Ectodermal cell (in vitro differentiated cells): ENCODE results near the gene TMEM151B.

Experiments used
- H3K27ac ChIP-seq: 2 replicates; pipeline ENCODE4 v1.7.0; 2013; ENCODE audit warnings: mild to moderate bottlenecking, low read depth, low read length; ENCODE audit not compliant: insufficient read depth, poor library complexity, severe bottlenecking
- H3K27me3 ChIP-seq: 2 replicates; pipeline ENCODE4 v1.7.0; 2013; ENCODE audit warnings: mild to moderate bottlenecking, low read length; ENCODE audit not compliant: insufficient read depth, control insufficient read depth, poor library complexity, severe bottlenecking
- H3K36me3 ChIP-seq: one replicate; pipeline ENCODE4 v1.7.0; 2013; ENCODE audit warnings: low read length; ENCODE audit not compliant: control insufficient read depth, insufficient read depth
- H3K4me1 ChIP-seq: one replicate; pipeline ENCODE4 v1.7.0; 2013; ENCODE audit warnings: low read length; ENCODE audit not compliant: control insufficient read depth, insufficient read depth
- H3K4me3 ChIP-seq: 2 replicates; pipeline ENCODE4 v1.7.0; 2013; ENCODE audit warnings: low read depth, low read length, control low read depth; ENCODE audit not compliant: insufficient read depth
- H3K9me3 ChIP-seq: 2 replicates; pipeline ENCODE4 v1.7.0; 2013; ENCODE audit warnings: mild to moderate bottlenecking, low read length, moderate library complexity; ENCODE audit not compliant: control insufficient read depth
- WGBS, 2 experiments: methylation state at CpG; one replicate each; pipeline ENCODE4 v1.1.7; 2013; ENCODE audit warnings: missing lambda C conversion rate in 2 of 2; 5-methylcytosine and 5-hydroxymethylcytosine counted together

The TMEM151B gene

DNA sequence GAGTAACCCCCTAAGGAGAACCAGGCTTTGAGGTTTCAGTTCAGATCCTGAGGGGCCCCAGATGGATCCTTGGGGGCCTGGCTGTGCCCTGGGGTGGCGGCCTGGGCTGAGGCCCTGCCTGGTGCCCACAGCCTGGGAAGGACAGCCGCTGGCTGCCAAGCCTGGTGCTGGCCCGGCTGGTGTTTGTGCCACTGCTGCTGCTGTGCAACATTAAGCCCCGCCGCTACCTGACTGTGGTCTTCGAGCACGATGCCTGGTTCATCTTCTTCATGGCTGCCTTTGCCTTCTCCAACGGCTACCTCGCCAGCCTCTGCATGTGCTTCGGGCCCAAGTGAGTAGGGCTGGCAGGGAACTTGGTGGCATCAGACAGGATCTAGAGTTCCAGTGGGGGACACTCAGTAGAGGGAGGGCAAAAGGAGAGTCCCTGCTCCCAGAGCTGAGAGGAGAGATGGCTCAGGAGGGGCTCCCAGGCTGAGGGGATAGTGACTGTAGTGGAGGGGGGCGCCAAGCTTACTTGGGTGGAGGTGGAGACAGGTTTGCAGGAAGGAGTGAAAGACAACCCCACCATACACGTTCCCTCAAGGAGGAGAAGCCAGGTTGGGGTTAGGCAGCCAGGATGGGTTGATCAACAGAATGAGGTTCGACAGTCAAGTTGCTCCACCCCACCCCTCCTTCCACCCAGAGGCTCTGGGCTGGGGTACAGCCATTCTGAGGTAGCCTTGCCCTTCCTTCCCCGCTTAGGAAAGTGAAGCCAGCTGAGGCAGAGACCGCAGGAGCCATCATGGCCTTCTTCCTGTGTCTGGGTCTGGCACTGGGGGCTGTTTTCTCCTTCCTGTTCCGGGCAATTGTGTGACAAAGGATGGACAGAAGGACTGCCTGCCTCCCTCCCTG, 37.3 kb upstream of the TMEM151B start:
- no peak overlapping the region for H3K27ac ChIP-seq
- H3K27me3 ChIP-seq: no peaks in the 10 kb centered on the region
- H3K36me3 ChIP-seq: peaks cover 12% of the 10 kb centered on the region
- no peak overlapping the region for H3K4me3 ChIP-seq
- WGBS, 2 experiments: 91 to 93% methylated on average over 16 of the region's 16 CpGs
- peaks cover 15% of the 10 kb centered on the region for H3K4me1 ChIP-seq
- H3K9me3 ChIP-seq: no peaks in the 10 kb centered on the region

- Histone ChIP-seq H3K4me1 (peaks cover 15% of the 10 kb centered on the region), H3K27me3 (no peaks in the 10 kb centered on the region), H3K4me3 (no peak overlapping the region), H3K9me3 (no peaks in the 10 kb centered on the region), H3K27ac (peak overlapping the region; percentile 30), H3K36me3 (peaks cover 12% of the 10 kb centered on the region)
- 90 to 94% methylated on average over 14 of the region's 14 CpGs for WGBS, 2 experiments
These were observed 36.6 kb upstream of the TMEM151B start for GRCh38 chr6:44233567-44234100.

GRCh38 chr6:44234101-44235025, 35.9 kb upstream of the TMEM151B start:
- peak overlapping the region; percentile 84 for H3K27ac ChIP-seq
- 62 to 63% methylated on average over 5 of the region's 5 CpGs for WGBS, 2 experiments
- H3K4me1 ChIP-seq: peaks cover 15% of the 10 kb centered on the region

GRCh38 chr6:44235269-44235668, 35.0 kb upstream of the TMEM151B start:
- H3K27ac ChIP-seq: no peak overlapping the region
- WGBS, 2 experiments: 82% methylated on average over 6 of the region's 6 CpGs

More at GRCh38 chr6:44234101-44235025, 35.9 kb upstream of the TMEM151B start:
- no peak overlapping the region for H3K4me3 ChIP-seq
- peaks cover 12% of the 10 kb centered on the region for H3K36me3 ChIP-seq
- no peaks in the 10 kb centered on the region for H3K27me3 ChIP-seq
- H3K9me3 ChIP-seq: no peaks in the 10 kb centered on the region

DNA sequence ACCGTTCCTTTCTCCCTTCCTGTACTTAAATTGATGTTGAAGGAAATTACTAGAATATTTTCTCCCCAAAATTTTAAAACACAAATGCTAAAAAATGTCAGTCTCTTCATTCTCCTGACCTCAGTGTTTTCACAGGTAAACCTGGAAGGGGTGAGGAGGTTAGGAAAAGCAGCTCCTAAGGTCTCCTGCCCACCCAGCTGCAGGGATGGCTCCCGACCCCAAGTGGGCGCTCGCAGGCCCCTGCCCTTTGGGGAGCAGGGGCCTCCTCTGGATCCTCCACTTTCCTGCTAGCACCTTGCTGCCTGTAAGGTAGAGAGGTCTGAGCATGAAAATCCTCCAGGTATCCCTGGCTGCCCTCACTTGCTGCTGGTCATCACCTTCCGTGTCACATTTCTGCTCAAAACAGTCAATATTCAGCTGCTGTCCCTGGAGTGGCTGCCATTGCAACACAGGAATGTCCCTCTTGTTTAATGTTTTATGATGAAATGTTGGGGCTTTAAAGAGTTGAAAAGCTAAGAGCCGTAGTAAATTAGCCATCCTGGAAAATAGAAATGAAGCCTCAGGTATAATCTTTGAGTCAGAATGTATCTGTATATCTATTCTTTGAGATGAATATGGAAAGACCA, 34.2 kb upstream of the TMEM151B start:
- no peaks in the 10 kb centered on the region for H3K9me3 ChIP-seq
- H3K4me3 ChIP-seq: no peak overlapping the region
- peaks cover 12% of the 10 kb centered on the region for H3K36me3 ChIP-seq
- H3K4me1 ChIP-seq: peaks cover 15% of the 10 kb centered on the region
- no peak overlapping the region for H3K27ac ChIP-seq
- 88 to 93% methylated on average over 5 to 6 of the region's 6 CpGs for WGBS, 2 experiments
- no peaks in the 10 kb centered on the region for H3K27me3 ChIP-seq

More at GRCh38 chr6:44235269-44235668, 35.0 kb upstream of the TMEM151B start:
- no peaks in the 10 kb centered on the region for H3K27me3 ChIP-seq
- H3K4me3 ChIP-seq: no peak overlapping the region
- peaks cover 15% of the 10 kb centered on the region for H3K4me1 ChIP-seq
- no peaks in the 10 kb centered on the region for H3K9me3 ChIP-seq
- peaks cover 12% of the 10 kb centered on the region for H3K36me3 ChIP-seq

- Histone ChIP-seq H3K27ac (no peak overlapping the region), H3K4me1 (peaks cover 15% of the 10 kb centered on the region), H3K4me3 (peak overlapping the region; percentile 39), H3K36me3 (peaks cover 12% of the 10 kb centered on the region), H3K27me3 (no peaks in the 10 kb centered on the region), H3K9me3 (no peaks in the 10 kb centered on the region)
- 45 to 50% methylated on average over 22 of the region's 22 CpGs for WGBS, 2 experiments
These were observed 33.0 kb upstream of the TMEM151B start for GRCh38 chr6:44237021-44237812.

DNA sequence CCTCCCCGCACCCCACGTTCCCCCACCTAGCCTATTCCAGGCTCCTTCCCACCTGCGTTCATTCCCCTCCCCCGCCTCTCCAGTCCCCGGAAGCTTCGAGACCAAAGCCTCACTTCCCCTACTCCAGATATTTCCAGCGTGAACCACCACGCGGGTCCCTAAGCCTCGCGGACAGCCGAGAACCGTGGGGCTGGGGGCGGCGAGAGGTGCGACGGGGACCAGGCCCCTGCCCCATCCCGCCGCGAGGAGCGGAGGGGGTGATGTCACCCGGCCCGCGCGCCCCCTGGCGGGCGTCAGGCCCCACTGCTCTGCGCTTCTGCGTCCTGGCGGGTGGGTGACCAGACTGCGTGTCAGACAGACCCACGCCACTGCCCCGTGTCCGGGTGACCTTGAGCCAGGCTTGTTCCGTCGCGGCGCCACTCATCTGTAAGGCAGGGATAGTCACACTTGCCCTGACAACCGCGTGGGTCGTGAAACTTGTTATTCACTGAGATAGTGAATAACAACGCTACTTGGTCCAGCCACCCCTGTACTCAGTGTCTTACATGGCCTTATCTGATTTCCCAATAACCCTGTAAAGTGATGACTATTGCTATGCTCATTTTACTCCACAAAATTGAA, 32.3 kb upstream of the TMEM151B start:
- H3K9me3 ChIP-seq: no peaks in the 10 kb centered on the region
- WGBS, 2 experiments: 3% methylated on average over 42 of the region's 42 CpGs
- no peak overlapping the region for H3K27ac ChIP-seq
- H3K4me3 ChIP-seq: peak overlapping the region; percentile 39
- no peaks in the 10 kb centered on the region for H3K27me3 ChIP-seq
- H3K4me1 ChIP-seq: peaks cover 15% of the 10 kb centered on the region
- peaks cover 6% of the 10 kb centered on the region for H3K36me3 ChIP-seq

DNA sequence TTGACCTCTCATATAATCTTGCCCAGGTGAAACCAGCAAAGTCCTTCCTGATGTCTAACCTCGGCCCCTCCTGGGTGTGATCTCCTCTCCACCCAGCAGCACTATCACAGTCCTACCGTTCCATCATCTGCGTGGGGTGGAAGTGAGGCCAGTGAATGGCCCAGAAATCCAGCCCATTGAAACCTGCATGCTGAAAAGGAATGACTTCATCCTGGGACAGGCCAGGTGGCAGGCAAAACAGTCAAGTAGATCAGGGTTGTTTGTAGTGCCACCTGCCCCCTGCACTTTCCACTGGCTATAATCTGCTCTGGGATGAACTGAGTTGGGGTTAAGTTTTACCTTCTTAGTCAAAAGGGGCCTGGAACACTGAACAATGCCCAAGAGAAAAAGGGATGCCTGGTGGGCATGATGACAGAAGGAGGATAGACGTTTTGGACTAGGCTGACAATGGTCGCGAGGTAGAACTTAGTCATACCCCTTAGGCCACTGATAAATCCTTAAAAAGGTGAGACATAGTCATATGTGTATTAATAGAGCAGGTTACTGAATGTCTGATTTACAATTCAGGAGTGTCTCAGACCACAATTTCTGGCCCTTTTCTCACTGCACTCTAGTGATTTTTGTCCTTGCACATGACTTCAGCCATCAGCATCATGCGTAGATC, 31.4 kb upstream of the TMEM151B start:
- 90 to 94% methylated on average over 7 of the region's 7 CpGs for WGBS, 2 experiments
- no peak overlapping the region for H3K4me3 ChIP-seq
- peaks cover 15% of the 10 kb centered on the region for H3K4me1 ChIP-seq
- no peak overlapping the region for H3K27ac ChIP-seq
- H3K36me3 ChIP-seq: no peaks in the 10 kb centered on the region
- H3K27me3 ChIP-seq: no peaks in the 10 kb centered on the region
- no peaks in the 10 kb centered on the region for H3K9me3 ChIP-seq
